Liver (tissue), 3 donors: ENCODE measurements around the gene ALDH3B2.

Experiments used
- MAX ChIP-seq: IDR thresholded peaks from 2 replicates; pipeline ENCODE4 v1.6.1; 2016; ENCODE audit warnings: antibody characterized with exemption
- RAD21 ChIP-seq, 2 donors: IDR thresholded peaks; 2 replicates each; pipeline ENCODE4 v1.6.1; 2016; ENCODE audit warnings: antibody characterized with exemption in 2 of 2, mild to moderate bottlenecking in 2 of 2
- RXRA ChIP-seq, 2 donors: IDR thresholded peaks; 2 replicates each; pipeline ENCODE4 v1.6.1; 2017 to 2018; ENCODE audit warnings: antibody characterized with exemption in 2 of 2, mild to moderate bottlenecking in 1 of 2
- TF ChIP-seq, protein P1 (sequence below): fragments of 150-350 bp; IDR thresholded peaks from 2 replicates; pipeline ENCODE4 v1.5.1; 2017; ENCODE audit warnings: improper control_type of control experiment, low read depth, low read length; ENCODE audit not compliant: missing input control
- donor health status: healthy.
- donor health status: healthy.

GRCh38 chr11:67700548-67701262, 26.3 kb upstream of the ALDH3B2 start:
- TF ChIP-seq, protein P1, sequence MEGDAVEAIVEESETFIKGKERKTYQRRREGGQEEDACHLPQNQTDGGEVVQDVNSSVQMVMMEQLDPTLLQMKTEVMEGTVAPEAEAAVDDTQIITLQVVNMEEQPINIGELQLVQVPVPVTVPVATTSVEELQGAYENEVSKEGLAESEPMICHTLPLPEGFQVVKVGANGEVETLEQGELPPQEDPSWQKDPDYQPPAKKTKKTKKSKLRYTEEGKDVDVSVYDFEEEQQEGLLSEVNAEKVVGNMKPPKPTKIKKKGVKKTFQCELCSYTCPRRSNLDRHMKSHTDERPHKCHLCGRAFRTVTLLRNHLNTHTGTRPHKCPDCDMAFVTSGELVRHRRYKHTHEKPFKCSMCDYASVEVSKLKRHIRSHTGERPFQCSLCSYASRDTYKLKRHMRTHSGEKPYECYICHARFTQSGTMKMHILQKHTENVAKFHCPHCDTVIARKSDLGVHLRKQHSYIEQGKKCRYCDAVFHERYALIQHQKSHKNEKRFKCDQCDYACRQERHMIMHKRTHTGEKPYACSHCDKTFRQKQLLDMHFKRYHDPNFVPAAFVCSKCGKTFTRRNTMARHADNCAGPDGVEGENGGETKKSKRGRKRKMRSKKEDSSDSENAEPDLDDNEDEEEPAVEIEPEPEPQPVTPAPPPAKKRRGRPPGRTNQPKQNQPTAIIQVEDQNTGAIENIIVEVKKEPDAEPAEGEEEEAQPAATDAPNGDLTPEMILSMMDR: no peak
- TF ChIP-seq MAX (no peak), RAD21 (IDR thresholded peaks at IDR 0.05) (no peak), RXRA (IDR thresholded peaks at IDR 0.05) (no peak)
